ENCODE results near the gene SSTR3.
A peak's percentile ranks its signal among the peaks of the same experiment; 100 is the strongest.
"Not testable (repeated sequence)": the region's sequence is repeated elsewhere in the genome, so short reads cannot be mapped to it uniquely, and the experiment has no call there.

Gene SSTR3

DNA sequence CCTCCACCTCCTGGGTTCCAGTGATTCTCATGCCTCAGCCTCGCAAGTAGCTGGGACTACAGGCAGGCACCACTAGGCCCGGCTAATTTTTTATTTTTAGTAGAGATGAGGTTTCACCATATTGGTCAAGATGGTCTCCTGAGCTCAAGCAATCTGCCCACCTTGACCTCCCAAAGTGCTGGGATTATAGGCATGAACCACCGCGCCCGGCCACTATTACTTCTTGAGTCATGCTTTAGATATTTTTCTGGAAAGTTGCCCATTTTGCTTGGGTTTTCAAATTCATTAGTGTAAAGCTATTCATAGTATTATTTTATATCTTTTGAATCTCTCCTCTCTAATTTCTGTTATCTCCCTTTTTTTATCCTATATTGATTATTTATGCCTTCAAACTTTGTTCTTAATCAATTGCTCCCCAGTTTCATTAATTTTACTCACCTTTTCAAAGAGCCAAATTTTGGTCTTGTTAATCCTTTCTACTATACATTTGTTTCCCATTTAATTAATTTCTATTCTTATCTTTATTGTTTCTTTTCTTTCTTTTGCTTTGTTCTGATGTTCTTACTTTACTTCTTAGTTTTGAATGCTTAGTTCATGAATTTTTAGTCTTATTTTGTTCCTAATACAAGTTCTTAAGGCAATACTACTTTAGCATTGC lies 42.1 kb upstream of the SSTR3 start:
- no peak overlapping the region for H3K9ac ChIP-seq (ENCODE audit: low read length)
- H3K36me3 ChIP-seq (ENCODE audit: insufficient read depth, low read length): no peaks in the 10 kb centered on the region; the same call in 1 of the 2 replicates
- H3K27ac ChIP-seq (ENCODE audit: low read depth, low read length, poor library complexity, severe bottlenecking): no peak overlapping the region
- H3K9me2 ChIP-seq (ENCODE audit: low read depth, low read length): no peaks in the 10 kb centered on the region
- H3K4me1 ChIP-seq (ENCODE audit: insufficient read depth, low read length, severe bottlenecking): peaks cover 16% of the 10 kb centered on the region
- TF ChIP-seq, protein P1, sequence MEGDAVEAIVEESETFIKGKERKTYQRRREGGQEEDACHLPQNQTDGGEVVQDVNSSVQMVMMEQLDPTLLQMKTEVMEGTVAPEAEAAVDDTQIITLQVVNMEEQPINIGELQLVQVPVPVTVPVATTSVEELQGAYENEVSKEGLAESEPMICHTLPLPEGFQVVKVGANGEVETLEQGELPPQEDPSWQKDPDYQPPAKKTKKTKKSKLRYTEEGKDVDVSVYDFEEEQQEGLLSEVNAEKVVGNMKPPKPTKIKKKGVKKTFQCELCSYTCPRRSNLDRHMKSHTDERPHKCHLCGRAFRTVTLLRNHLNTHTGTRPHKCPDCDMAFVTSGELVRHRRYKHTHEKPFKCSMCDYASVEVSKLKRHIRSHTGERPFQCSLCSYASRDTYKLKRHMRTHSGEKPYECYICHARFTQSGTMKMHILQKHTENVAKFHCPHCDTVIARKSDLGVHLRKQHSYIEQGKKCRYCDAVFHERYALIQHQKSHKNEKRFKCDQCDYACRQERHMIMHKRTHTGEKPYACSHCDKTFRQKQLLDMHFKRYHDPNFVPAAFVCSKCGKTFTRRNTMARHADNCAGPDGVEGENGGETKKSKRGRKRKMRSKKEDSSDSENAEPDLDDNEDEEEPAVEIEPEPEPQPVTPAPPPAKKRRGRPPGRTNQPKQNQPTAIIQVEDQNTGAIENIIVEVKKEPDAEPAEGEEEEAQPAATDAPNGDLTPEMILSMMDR (IDR thresholded peaks at IDR 0.05; ENCODE audit: low read length): no peak
- TF ChIP-seq EZH2 (IDR thresholded peaks at IDR 0.05; ENCODE audit: borderline replicate concordance, low read length): no peak
- H3K27me3 ChIP-seq (ENCODE audit: insufficient read depth, low read length): no peaks in the 10 kb centered on the region; the same call in none of the 2 replicates
- no peaks in the 10 kb centered on the region for H3K9me3 ChIP-seq (ENCODE audit: low read length)
- no peak overlapping the region for H2AFZ ChIP-seq (ENCODE audit: low read length)
- H3K4me2 ChIP-seq (ENCODE audit: low read length): no peak overlapping the region
- H3K4me3 ChIP-seq (ENCODE audit: low read depth, low read length, poor library complexity, severe bottlenecking): no peak overlapping the region
- no peaks in the 10 kb centered on the region for H3F3A ChIP-seq (ENCODE audit: insufficient read depth, low read length)
- H4K20me1 ChIP-seq (ENCODE audit: insufficient read depth, low read length): no peaks in the 10 kb centered on the region
- no peaks in the 10 kb centered on the region for H3K79me2 ChIP-seq (ENCODE audit: insufficient read depth, low read length)

DNA sequence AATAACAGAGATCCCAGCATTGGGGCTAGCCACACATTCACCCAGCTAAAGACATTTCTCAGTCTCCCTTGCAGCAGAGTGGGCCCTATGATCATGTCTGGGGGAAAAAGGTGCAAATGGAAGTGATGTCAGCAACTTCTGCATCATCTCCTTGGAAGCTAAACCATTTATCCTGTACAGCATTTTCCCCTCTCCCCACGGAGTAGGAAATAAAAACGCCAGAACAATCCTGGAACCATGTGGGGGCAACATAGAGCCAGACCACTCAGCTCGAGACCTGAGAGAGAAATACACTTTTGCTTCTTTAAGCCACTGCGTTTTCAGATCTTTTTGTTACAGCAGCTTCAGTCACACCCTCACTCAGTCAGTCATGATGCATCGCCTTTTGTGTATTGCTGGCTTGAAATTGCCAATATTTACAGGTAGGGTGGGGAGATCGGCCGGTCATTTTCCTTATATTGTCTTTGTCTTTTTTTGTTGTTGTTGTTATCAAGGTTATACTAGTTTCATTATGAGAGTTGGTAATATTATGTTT lies 40.9 kb upstream of the SSTR3 start:
- TF ChIP-seq, protein P1 (IDR thresholded peaks at IDR 0.05; ENCODE audit: low read length): peak; percentile 23; the same call in 1 of the 2 replicates
- no peak for TF ChIP-seq EZH2 (IDR thresholded peaks at IDR 0.05; ENCODE audit: borderline replicate concordance, low read length)
- H3K9ac ChIP-seq (ENCODE audit: low read length): 0 out of 2 replicates have a peak overlapping the region, but pooled peaks have one; percentile 14
- H3K9me3 ChIP-seq (ENCODE audit: low read length): no peaks in the 10 kb centered on the region
- H3K4me2 ChIP-seq (ENCODE audit: low read length): no peak overlapping the region
- H3K27ac ChIP-seq (ENCODE audit: low read depth, low read length, poor library complexity, severe bottlenecking): no peak overlapping the region
- no peaks in the 10 kb centered on the region; the same call in none of the 2 replicates for H3K27me3 ChIP-seq (ENCODE audit: insufficient read depth, low read length)
- no peaks in the 10 kb centered on the region for H4K20me1 ChIP-seq (ENCODE audit: insufficient read depth, low read length)
- no peak overlapping the region for H2AFZ ChIP-seq (ENCODE audit: low read length)
- no peaks in the 10 kb centered on the region for H3F3A ChIP-seq (ENCODE audit: insufficient read depth, low read length)
- H3K79me2 ChIP-seq (ENCODE audit: insufficient read depth, low read length): no peaks in the 10 kb centered on the region
- no peak overlapping the region for H3K4me3 ChIP-seq (ENCODE audit: low read depth, low read length, poor library complexity, severe bottlenecking)
- H3K4me1 ChIP-seq (ENCODE audit: insufficient read depth, low read length, severe bottlenecking): peaks cover 18% of the 10 kb centered on the region
- H3K36me3 ChIP-seq (ENCODE audit: insufficient read depth, low read length): no peaks in the 10 kb centered on the region; the same call in 1 of the 2 replicates
- no peaks in the 10 kb centered on the region for H3K9me2 ChIP-seq (ENCODE audit: low read depth, low read length)

DNA sequence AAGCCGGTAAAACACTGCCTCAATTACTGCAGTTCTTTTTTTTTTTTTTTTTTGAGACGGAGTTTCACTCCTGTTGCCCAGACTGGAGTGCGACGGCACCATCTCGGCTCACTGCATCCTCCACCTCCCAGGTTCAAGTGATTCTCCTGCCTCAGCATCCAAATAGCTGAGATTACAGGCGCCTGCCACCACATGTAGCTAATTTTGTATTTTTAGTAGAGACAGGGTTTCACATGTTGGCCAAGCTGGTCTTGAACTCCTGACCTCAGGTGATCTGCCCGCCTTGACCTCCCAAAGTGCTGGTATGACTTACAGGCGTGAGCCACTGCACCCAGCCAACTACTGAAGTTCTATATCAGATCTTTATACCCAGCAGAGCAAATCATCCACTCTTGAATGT lies 39.6 kb upstream of the SSTR3 start:
- H3K79me2 ChIP-seq (ENCODE audit: insufficient read depth, low read length); H3K4me3 ChIP-seq (ENCODE audit: low read depth, low read length, poor library complexity, severe bottlenecking); H3K9ac ChIP-seq (ENCODE audit: low read length); H4K20me1 ChIP-seq (ENCODE audit: insufficient read depth, low read length); H2AFZ ChIP-seq (ENCODE audit: low read length); H3K9me2 ChIP-seq (ENCODE audit: low read depth, low read length); H3K36me3 ChIP-seq (ENCODE audit: insufficient read depth, low read length); H3K27me3 ChIP-seq (ENCODE audit: insufficient read depth, low read length); H3K9me3 ChIP-seq (ENCODE audit: low read length); H3K4me2 ChIP-seq (ENCODE audit: low read length); H3F3A ChIP-seq (ENCODE audit: insufficient read depth, low read length); H3K27ac ChIP-seq (ENCODE audit: low read depth, low read length, poor library complexity, severe bottlenecking): not testable (repeated sequence)
- peaks cover 23% of the 10 kb centered on the region for H3K4me1 ChIP-seq (ENCODE audit: insufficient read depth, low read length, severe bottlenecking)
